Natural killer cell (primary cell): Measurements from ENCODE around the gene GAS6. TPM values are rescaled to one million over a fixed set of nuclear protein-coding genes. Genes with fewer than 3 reads are reported as not detected.
"Not testable (repeated sequence)": the region's sequence is repeated elsewhere in the genome, so short reads cannot be mapped to it uniquely, and the experiment has no call there.

Source experiments
- ATAC-seq, 3 donors: fragments of 150-1000 bp in 2 of 3; fragments of 200-7000 bp in 1 of 3; cut with Tn5 transposase; 1 replicate in 1 of 3; 2 replicates in 2 of 3; pipeline ENCODE4 v1.10.0; 2021; ENCODE audit warnings: mild to moderate bottlenecking in 2 of 3, moderate library complexity in 2 of 3
- DNase-seq, 2 donors: peaks; one replicate each; pipeline versions ENCODE4 v3.0.0 to v3.0.0-alpha.2; 2013 to 2021; ENCODE audit warnings: mixed read lengths in 1 of 2
- H3K27ac ChIP-seq: one replicate; pipeline ENCODE4 v1.5.1; 2013; ENCODE audit warnings: mild to moderate bottlenecking, low read length
- H3K27me3 ChIP-seq: one replicate; pipeline ENCODE4 v1.6.1; 2013; ENCODE audit warnings: low read length; ENCODE audit not compliant: control insufficient read depth, insufficient read depth
- H3K36me3 ChIP-seq: one replicate; pipeline ENCODE4 v1.6.1; 2013; ENCODE audit warnings: low read length; ENCODE audit not compliant: control insufficient read depth, insufficient read depth
- H3K4me1 ChIP-seq: one replicate; pipeline ENCODE4 v1.6.1; 2013; ENCODE audit warnings: low read length; ENCODE audit not compliant: control insufficient read depth, insufficient read depth
- H3K4me3 ChIP-seq: one replicate; pipeline ENCODE4 v1.5.1; 2013; ENCODE audit warnings: low read length
- H3K9me3 ChIP-seq: one replicate; pipeline ENCODE4 v1.6.1; 2013; ENCODE audit warnings: low read length; ENCODE audit not compliant: control insufficient read depth, insufficient read depth
- H3K27ac Mint-ChIP-seq, 2 donors: one replicate each; pipeline ENCODE4 v1.8.0; 2022; ENCODE audit warnings: mild to moderate bottlenecking in 2 of 2, mixed read lengths in 2 of 2, moderate library complexity in 1 of 2
- H3K27me3 Mint-ChIP-seq, 2 donors: one replicate each; pipeline ENCODE4 v1.8.0; 2022; ENCODE audit warnings: low read depth in 2 of 2, mixed read lengths in 2 of 2
- H3K36me3 Mint-ChIP-seq: one replicate; pipeline ENCODE4 v1.8.0; 2022; ENCODE audit warnings: mixed read lengths
- H3K4me1 Mint-ChIP-seq, 2 donors: one replicate each; pipeline ENCODE4 v1.8.0; 2022; ENCODE audit warnings: mixed read lengths in 2 of 2
- H3K4me3 Mint-ChIP-seq: one replicate; pipeline ENCODE4 v1.8.0; 2022; ENCODE audit warnings: mild to moderate bottlenecking, moderate library complexity, mixed read lengths
- H3K9me3 Mint-ChIP-seq, 2 donors: one replicate each; pipeline ENCODE4 v1.8.0; 2022; ENCODE audit warnings: mixed read lengths in 2 of 2
- CTCF ChIP-seq: fragments of 200-600 bp; IDR thresholded peaks from one replicate; pipeline ENCODE4 v1.8.0; 2022; ENCODE audit warnings: antibody characterized with exemption
- WGBS: methylation state at CpG from one replicate; pipeline ENCODE4 v1.1.7; 2013; ENCODE audit warnings: missing lambda C conversion rate; ENCODE audit not compliant: insufficient coverage; 5-methylcytosine and 5-hydroxymethylcytosine counted together
- intact Hi-C: fragments of 100-400 bp; cut with micrococcal nuclease; formaldehyde crosslinking; loops from one replicate; pipeline ENCODE4 v1.14.2; 2022
- total RNA-seq, 4 donors: library from RNA; stranded (reverse); fragments of 120-200 nt in 1 of 4; gene quantifications; one replicate each; pipeline versions ENCODE4 v1.2.3 to v1.2.4, GENCODE V29; 2013 to 2022

GAS6 gene
- total RNA-seq, 3 donors from 2014 or later (not counting 1 experiment from before 2014, with no cell fraction given) = 0.40 to 1.4 (median 0.41) TPM

- H3K36me3 ChIP-seq = no peaks in the 10 kb centered on the region
- Mint-ChIP-seq H3K9me3 (no peaks in the 10 kb centered on the region), H3K36me3 (no peaks in the 10 kb centered on the region), H3K27me3 (peaks cover 0 to 6% of the 10 kb centered on the region in 2 donors), H3K4me1 (peaks cover 0 to 6% of the 10 kb centered on the region in 2 donors), H3K4me3 (no peak overlapping the region), H3K27ac (no peak overlapping the region)
- ATAC-seq (peak in 1 of 3 donors; percentile 34), DNase-seq (no peak)
- H3K27me3 ChIP-seq = no peaks in the 10 kb centered on the region
- no peak overlapping the region for H3K4me3 ChIP-seq
- no peak overlapping the region for H3K27ac ChIP-seq
- H3K4me1 ChIP-seq = no peaks in the 10 kb centered on the region
- TF ChIP-seq CTCF = no peak
- H3K9me3 ChIP-seq = no peaks in the 10 kb centered on the region
- intact Hi-C loops = no loop called here
- 97% methylated on average over 20 of the region's 23 CpGs for WGBS
These were observed 31.2 kb downstream of the GAS6 start for GRCh38 chr13:113832631-113833030.

- Histone ChIP-seq H3K36me3 (no peaks in the 10 kb centered on the region), H3K4me3 (no peak overlapping the region), H3K9me3 (no peaks in the 10 kb centered on the region), H3K27ac (no peak overlapping the region), H3K4me1 (no peaks in the 10 kb centered on the region), H3K27me3 (no peaks in the 10 kb centered on the region)
- no peak for TF ChIP-seq CTCF
- Mint-ChIP-seq H3K4me1 (peaks cover 0 to 4% of the 10 kb centered on the region in 2 donors), H3K9me3 (no peaks in the 10 kb centered on the region), H3K27ac (no peak overlapping the region), H3K36me3 (no peaks in the 10 kb centered on the region), H3K27me3 (peaks cover 0 to 1% of the 10 kb centered on the region in 2 donors), H3K4me3 (no peak overlapping the region)
- 95% methylated on average over 19 of the region's 19 CpGs for WGBS
- intact Hi-C loops = no loop called here
- ATAC-seq (no peak), DNase-seq (no peak)
These were observed 31.7 kb downstream of the GAS6 start for GRCh38 chr13:113832205-113832604.

GRCh38 chr13:113831061-113831460 is 32.8 kb downstream of the GAS6 start:
- H3K4me1 ChIP-seq = no peaks in the 10 kb centered on the region
- Mint-ChIP-seq H3K27me3 (no peaks in the 10 kb centered on the region), H3K4me1 (no peaks in the 10 kb centered on the region), H3K9me3 (no peaks in the 10 kb centered on the region), H3K27ac (no peak overlapping the region), H3K36me3 (no peaks in the 10 kb centered on the region), H3K4me3 (no peak overlapping the region)
- H3K9me3 ChIP-seq = no peaks in the 10 kb centered on the region
- WGBS = 97% methylated on average over 23 of the region's 23 CpGs
- no peak for DNase-seq
- H3K27me3 ChIP-seq = no peaks in the 10 kb centered on the region
- ATAC-seq = no peak
- no peak overlapping the region for H3K4me3 ChIP-seq
- no peak for TF ChIP-seq CTCF
- H3K36me3 ChIP-seq = no peaks in the 10 kb centered on the region
- no peak overlapping the region for H3K27ac ChIP-seq
- intact Hi-C loops = no loop called here

GRCh38 chr13:113830426-113830950 is 33.4 kb downstream of the GAS6 start:
- H3K27me3 ChIP-seq, DNase-seq, H3K9me3 Mint-ChIP-seq, H3K27ac Mint-ChIP-seq, H3K36me3 ChIP-seq, H3K9me3 ChIP-seq, H3K4me1 Mint-ChIP-seq, ATAC-seq, intact Hi-C loops, H3K27ac ChIP-seq, H3K4me3 Mint-ChIP-seq, H3K4me3 ChIP-seq, H3K27me3 Mint-ChIP-seq, H3K36me3 Mint-ChIP-seq, H3K4me1 ChIP-seq: not testable (repeated sequence)
- 93% methylated on average over 17 of the region's 22 CpGs for WGBS
